Ramos (cell line): ENCODE data around the gene ZNF484.
"Not testable (repeated sequence)": the region's sequence is repeated elsewhere in the genome, so short reads cannot be mapped to it uniquely, and the experiment has no call there.

Source experiments
- in situ Hi-C: fragments of 300-500 bp; cut with MboI; formaldehyde crosslinking; loops from one replicate; pipeline ENCODE4 v1.14.3; 2022; ENCODE audit warnings: low sequenced_read_pairs; ENCODE audit not compliant: unreplicated experiment

ZNF484 gene

DNA sequence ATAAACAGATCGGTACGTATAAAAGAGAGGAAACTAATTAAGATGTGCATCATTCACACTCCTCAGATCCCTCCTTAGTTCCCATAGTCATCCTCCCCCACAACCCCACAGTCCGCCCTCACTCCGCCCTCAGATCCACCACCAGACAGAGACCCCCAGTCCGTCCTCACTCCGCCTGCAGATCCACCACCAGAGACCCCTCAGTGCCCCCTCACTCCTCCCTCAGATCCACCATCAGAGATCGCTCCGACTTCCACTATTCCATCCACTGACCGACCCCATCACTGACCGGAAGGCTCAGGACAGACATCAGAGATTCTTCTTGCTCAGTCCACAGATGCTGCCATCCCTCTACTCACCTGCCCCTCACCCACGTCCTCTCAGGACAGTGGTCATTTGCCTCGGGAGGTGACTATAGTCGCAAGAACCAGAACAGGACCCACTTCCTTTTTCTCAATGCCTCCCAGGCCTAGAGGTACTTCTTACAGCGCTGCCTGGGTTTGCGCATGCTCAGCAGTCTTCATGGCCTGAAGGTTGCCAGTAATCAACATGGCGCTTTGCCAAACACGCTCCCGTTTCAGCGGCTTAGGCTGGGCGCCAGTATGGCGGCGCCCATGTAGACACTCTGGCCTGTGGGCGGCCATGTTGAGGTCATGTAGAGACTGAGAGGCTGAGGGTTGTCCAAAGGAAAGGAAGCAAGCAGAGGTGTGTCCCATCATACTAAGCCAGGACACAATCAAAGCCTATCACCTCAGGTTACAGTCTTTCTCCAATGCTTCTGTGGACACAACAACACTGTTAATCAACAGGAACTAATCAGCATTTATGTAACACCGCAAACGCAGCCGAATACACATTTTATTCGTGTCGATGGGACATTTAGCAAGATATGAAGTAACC is at the start of gene ZNF484:
TSS of gene ZNF484 (minus strand) at position 508 of the 900 bp plus-strand sequence. CDS start 3,009 bp downstream, outside the sequence.
- in situ Hi-C loops = no loop called here

DNA sequence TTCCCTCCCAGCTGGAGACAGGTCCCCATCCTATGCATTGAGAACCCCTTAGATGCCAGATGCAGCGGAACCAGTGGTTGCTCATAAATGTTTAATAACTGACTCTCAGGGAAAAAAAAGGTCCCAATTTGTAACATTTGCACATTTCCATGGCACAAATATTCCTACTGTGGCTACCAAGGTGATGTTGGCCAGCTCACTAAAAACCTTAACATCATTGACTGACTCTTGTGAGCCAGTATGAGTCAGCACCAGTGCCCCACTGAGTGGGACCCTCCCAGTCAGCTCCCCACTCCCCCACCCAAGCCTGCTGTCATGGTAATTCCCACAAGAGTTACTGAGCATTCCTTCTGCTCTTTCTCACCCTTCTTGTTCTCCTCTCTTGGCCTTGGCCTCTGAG is 42.6 kb upstream of the ZNF484 start:
- in situ Hi-C loops = no loop called here

DNA sequence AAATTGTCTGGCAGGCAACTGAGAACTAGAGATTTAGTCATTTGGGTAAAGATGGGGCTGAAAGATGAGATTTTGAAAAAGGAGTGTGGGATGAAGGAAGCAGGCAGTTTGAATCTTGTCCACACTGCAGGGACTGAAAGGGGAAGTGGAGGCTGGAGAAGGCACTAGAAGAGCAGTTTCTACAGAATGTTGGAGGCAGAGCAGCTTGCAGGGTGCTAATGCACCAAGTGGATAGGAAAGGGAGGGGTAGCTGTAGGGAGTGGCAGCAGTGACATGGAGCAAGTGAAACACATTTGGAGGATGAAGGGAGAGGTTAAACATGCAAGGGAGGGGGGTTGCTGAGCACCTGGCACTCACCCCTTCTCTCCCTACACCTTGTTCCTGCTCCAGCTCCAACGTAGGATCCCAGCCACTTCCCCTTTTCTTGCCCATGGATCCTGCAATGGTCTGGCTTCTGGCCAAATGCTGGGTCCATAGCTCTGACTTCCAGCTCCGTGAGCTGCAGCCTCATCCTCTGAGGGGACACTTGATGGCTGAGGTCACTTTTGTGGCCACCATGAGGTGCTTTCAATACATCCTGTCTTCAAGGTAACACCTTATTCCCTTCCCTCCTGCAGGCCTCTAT is 39.5 kb upstream of the ZNF484 start:
- in situ Hi-C loops = no loop called here

DNA sequence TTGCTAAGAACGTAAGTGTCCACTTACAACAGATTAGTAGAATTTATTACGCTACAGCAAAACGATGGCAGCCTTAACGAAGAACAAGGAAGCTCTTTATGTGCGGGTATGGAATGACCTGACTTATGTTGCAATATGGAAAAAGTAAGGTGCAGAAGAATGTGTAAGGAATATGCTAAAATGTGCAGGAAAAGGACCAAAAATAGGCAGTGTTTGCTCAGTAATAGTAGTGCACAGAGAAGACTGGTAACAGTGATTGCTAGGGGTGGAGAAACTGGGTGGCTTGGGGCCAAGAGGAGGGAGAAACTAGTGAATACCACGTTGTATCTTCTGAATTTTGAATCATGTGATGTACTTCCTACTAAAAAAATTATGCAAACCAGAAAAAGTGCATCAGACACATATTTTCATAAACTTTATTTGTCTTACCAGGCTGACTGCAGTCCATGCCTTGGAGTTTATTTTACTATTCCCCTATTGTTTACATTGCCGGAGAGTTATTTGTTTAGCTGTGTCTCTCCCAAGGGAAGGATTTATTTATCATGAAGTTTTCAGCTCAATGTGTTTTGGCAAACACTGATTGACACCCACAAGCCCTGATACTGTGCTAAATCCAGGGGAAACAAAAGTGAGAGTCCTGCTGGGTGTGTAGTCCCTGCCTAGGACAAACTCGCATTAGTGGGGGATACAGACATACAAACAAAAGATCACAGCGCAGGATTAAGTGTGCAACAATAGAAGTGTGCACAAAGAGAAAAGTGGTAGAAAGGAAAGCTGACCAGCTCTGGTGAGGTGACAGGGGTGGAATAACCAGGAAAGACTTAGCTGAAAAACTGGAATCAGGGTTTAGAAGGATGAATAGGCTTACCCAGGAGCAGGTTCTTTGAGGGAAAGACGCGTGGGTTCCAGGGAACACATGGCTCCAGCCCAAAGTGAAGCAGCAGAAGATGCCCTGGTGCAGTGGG is 34.0 kb upstream of the ZNF484 start:
- in situ Hi-C loops = no loop called here

DNA sequence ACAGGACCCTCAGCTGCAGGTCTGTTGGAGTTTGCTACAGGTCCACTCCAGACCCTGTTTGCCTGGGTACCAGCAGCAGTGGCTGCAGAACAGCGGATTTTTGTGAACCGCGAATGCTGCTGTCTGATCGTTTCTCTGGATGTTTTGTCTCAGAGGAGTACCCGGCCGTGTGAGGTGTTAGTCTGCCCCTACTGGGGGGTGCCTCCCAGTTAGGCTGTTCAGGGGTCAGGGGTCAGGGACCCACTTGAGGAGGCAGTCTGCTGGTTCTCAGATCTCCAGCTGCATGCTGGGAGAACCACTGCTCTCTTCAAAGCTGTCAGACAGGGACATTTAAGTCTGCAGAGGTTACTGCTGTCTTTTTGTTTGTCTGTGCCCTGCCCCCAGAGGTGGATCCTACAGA is 27.3 kb upstream of the ZNF484 start:
- in situ Hi-C loops = not testable (repeated sequence)

DNA sequence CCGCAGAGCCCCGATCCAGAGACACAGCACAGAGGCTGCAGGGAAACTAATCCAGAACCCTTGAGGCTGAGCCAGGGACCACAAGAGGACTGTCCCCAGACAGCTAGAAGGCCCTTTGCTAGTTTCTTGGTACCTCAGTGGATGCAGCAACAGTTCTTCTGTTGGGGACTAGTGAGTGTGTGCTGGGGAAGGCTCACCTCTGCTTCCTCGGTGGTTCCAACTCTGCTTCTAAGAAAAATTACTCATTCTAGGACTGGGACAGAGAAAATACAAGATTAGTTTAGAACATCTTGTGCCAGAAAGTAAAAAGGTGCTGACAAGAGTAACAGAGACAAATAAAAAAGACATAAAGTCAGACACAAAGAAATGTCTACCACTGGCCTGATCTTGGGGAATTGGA is 19.5 kb upstream of the ZNF484 start:
- in situ Hi-C loops = no loop called here

DNA sequence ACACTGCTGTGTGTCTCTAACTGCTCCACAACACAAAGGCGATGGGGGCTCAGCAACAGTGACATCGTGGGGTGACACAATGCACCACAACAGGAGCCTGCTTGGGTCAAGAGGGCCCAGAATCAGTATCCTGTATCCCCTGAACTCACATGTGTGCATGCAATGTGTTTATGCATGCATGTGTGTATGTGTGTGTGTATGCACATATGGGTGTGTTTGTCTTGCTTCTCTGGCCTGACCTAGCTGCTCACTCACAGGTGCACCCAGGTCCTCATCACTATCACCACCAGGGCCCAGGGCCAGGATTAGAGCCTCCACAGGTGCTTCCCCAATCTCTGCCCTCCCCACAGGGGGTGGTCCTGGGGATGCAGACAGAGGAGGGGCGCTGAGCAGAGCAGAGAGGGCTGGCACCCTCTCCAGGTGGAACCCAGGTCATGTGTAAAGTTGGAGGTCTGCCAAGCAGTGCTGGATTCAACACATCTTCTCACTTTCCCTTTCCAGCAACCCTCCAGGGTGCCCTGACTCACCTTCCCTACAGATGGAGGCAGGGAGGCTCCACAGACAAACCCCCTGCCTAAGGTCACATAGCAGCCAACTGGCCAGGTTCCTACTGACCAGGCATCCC is 18.1 kb upstream of the ZNF484 start:
- in situ Hi-C loops = no loop called here

GRCh38 chr9:92894711-92895362 is 17.0 kb upstream of the ZNF484 start:
- in situ Hi-C loops = no loop called here

DNA sequence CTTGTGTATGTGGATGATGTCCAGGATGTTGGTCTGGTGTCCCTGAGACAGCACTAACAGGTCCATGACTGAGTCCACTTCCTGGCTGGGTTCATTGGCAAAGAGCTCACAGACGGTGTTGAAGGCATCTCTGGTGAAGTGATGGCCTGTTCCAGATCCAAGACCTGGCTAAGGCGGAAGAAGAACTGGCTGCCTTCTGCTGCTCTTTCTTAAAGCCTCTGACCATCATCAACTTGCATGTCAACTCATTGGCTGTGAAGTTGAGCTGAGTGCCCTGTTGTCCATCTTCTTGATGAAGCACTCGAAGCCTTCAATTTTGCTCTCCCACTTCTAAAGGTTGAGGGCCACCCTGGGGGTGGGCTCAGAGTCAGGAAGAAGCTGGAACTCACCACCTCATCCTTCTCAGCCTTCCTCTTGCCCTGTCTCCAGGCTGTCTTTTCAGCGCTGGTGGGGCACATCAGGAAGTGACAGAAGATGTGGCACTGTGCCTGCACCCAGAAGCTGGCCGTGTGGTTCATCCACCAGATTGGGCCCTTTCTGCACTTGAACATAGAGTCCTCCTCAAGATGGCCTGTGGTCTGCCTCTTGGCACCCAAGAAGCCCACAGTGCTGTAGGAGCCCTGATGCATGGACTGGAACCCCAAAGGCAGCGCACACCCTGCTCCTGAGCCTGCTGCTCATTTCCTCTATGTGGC is 16.2 kb upstream of the ZNF484 start:
- in situ Hi-C loops = not testable (repeated sequence)

GRCh38 chr9:92892276-92892675 is 14.4 kb upstream of the ZNF484 start:
- in situ Hi-C loops = not testable (repeated sequence)

GRCh38 chr9:92890761-92891160 is 12.9 kb upstream of the ZNF484 start:
- in situ Hi-C loops = no loop called here

DNA sequence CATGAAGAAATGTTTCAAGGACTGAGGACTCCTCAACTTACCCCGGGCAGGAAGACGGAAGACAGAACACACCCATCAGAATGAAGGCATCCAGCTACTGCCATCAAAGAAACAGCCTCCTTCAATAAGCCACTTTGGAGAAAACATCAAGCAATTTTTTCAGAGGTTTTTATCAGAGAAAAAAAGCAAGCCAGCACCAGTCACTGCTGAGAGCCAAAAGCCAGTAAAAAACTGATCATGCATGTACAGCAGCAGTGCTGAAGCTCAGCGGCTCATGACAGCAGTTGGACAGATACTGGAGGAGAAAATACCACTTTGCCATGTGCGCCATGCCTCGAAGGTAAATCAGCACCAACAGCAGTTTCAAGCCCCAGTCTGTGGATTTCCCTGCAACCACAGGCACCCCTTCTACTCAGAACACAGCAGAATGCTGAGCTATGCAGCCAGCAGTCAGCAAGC is 10.1 kb upstream of the ZNF484 start:
- in situ Hi-C loops = no loop called here

- in situ Hi-C loops = not testable (repeated sequence)
Measured at GRCh38 chr9:92886846-92887610, 9.2 kb upstream of the ZNF484 start.

DNA sequence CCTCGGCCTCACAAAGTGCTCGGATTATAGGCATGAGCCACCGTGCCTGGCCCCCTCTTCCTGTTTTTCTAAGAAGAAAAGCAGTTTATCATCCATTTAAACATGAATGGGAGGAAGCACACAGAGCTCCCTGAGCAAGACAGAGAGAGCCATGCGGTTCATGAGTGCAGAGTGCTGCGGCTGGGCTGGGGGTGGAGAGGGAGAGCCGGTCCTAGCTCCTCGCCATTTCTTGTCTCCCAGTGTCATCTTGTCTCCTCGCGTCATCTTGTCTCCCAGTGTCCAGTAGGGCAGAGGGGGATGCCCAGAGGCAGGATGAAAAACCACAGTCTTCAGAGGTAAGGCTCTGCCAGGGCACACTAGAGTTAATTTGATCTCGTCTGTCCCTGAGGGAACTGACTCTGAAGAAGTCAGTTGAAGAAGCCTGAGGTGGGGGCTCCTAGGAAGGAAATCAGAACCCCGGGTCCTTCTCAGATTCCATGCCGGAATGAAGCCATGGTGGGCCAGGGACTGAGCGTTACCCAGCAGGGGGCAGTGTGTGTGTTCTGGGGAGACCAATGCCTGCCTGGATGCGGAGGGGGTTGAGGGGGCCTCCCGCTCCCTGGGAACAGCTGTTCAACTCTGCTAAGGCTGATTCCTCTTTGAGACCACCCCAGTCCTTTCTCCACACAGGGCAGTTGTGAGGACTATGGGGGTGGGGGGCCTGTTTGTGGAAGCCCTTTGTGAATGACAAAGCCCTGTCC is 6.0 kb upstream of the ZNF484 start:
- in situ Hi-C loops = not testable (repeated sequence)

- in situ Hi-C loops = no loop called here
Measured at GRCh38 chr9:92882276-92882675, 4.4 kb upstream of the ZNF484 start.

- in situ Hi-C loops = no loop called here
Measured at GRCh38 chr9:92875373-92875772, 2.5 kb downstream of the ZNF484 start.

GRCh38 chr9:92870289-92870688 is 7.5 kb downstream of the ZNF484 start:
- in situ Hi-C loops = no loop called here
